NCI-H2227 (cell line): Measurements from ENCODE around the gene NT5C2.
A peak's percentile ranks its signal among the peaks of the same experiment; 100 is the strongest.
"Not testable (repeated sequence)": the region's sequence is repeated elsewhere in the genome, so short reads cannot be mapped to it uniquely, and the experiment has no call there.

ENCODE experiments used
- DNase-seq: peaks from one replicate; lab custom pipeline; 2025; ENCODE audit not compliant: unreplicated experiment; lab: John Stamatoyannopoulos, UW

The NT5C2 gene

DNA sequence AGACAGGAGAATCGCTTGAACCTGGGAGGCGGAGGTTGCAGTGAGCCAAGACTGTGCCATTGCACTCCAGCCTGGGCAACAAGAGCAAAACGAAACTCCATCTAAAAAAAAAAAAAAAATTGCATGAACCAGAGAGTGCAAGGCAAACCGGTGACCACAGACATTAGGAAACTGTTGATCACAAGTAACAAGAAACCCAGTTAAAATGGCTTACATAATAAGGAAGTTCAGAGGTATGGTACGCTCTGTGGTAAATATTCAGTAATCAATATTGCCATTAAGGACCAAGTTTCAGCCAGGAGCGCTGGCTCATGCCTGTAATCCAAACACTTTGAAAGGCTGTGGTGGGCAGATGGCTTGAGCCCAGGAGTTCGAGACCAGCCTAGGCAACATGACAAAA is 9.2 kb upstream of the NT5C2 start:
- DNase-seq = no peak

DNA sequence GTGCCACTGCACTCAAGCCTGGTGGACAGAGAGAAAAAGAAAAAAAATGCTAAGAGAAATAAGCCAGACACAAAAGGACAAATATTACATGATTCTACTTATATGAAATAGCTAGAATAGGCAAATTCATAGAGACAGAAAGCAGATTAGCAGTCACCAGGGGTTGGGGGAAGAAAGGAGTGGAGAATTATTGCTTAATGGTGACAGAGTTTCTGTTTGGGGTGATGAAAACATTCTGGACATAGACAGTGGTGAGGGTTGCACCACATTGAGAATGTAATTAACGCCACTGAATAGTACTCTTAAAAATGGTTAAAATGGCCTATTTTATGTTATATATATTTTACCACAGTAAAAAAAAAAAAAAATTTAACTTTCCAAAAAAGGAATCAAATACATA is 6.4 kb upstream of the NT5C2 start:
- DNase-seq = no peak

DNA sequence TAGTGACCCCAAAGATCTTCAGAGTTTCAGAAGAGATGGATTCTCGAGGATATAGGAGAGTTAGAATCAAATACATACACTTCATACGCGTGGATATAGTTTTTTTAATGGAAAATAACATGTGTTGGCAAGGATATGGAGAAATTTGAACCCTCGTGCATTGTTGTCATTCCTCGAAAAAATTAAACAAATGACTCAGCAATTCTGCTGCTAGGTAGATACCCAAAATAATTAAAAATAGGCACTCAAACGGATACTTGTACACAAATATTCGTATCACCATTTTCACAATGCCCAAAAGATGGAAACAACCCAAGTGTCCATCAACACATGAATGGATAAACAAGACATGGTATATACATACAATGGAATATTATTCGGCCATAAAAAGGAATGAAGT is 5.6 kb upstream of the NT5C2 start:
- DNase-seq = no peak

- no peak for DNase-seq
Measured at GRCh38 chr10:103197903-103198302, 4.8 kb upstream of the NT5C2 start.

DNA sequence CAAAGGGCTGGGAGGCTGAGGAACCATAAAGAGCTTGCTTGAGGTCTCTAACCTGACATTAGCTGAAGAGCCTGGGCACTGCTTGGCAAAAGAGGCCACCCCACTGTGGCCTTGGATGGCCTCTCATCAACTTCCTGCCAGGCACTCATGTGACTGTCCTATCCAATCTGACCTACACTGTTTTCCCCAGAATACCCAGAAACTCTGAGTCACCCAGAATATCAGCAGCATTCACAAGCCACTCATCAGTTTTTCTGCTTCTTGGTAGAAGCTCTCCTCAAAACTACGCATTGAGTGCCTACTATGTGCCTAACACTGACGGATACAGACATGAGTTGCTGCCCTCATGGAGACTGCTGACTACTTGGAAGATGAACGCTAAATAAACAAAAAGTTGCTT is 4.1 kb upstream of the NT5C2 start:
- no peak for DNase-seq

- no peak for DNase-seq
Measured at GRCh38 chr10:103196516-103196915, 3.4 kb upstream of the NT5C2 start.

DNA sequence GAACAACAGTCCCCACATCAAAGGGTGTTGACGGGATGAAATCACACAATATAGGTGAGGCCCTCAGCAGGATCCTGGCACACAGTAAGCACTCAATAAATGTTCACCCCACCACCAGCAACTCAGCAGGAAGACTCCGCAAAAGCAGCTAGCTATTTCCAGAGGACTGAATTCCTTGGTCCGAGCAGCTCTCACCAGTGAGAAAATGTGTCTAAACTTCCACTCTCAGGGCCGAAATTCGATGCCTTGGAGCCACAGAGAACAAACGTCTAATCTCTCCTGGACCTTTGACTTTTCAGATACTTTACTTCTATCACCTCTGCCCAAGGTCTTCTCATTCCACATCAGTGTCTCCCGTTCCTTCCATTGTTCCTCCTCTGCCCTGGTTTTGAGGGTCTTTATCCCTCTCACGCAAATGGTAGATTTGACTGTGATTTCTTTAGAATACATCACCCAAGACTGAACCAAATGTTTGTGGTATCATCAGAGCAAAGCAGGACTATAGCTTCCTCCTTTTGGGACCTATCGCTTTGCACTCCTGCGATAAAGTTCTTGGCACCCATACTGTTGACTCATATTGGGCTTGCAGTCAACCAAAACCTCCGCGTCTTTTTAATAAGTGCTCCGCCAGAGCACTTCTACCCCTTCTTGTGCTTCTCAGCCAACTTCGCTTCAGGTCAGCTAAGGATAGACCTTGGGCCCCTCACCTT is 903 bp upstream of the NT5C2 start:
- DNase-seq = no peak

DNA sequence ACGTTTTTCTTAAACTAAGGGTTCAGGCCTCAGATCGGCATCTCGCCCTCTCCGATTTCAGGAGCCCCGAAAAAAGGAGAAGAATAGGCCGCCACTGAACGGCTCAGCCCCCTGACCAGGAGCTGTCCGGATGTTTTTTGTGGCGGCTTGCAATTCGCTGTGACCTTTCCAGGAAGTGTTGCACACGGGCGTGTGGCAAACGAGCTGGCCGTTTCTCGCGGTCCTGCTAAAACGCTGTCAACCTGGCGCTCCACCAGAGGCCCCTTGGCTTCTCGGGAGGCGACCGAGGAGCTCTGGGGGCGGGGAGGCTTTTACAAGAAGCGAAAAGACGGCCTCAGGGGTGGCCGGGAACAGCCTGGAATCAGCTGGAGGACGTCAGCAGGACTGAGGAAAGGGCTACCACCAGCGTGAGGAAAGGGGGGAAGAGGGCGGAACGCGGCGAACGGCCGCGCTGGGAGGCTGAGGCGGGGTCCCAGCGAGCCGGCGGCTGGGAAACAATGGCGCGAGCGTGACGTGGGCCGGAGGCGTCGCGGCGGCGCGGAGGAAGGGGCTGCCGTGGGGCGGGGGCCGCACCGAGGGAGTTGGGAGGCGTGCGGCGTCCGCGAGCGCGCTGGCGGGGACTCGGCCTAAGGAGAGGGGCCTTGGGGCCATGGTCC is 493 bp downstream of the NT5C2 start:
- DNase-seq = peak; percentile 81

GRCh38 chr10:103192089-103192450 is 1.0 kb downstream of the NT5C2 start:
- no peak for DNase-seq

DNA sequence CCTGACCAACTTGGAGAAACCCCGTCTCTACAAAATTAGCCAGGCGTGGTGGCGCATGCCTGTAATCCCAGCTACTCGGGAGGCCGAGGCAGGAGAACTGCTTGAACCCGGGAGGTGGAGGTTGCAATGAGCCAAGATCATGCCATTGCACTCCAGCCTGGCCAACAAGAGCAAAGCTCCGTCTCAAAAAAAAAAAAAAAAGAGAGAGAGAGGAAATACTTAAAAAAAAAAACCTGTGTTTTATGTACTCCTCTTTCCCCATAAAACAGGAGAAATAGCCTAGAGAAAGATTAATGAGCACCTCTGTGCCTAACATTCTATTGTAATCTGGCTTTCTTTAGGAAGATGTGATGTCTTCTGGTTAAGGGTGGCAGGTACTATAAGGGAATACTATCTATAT is 1.9 kb downstream of the NT5C2 start:
- not testable (repeated sequence) for DNase-seq

- no peak for DNase-seq
Measured at GRCh38 chr10:103188853-103189252, 4.2 kb downstream of the NT5C2 start.

- DNase-seq = no peak
Measured at GRCh38 chr10:103186128-103186527, 6.9 kb downstream of the NT5C2 start.

DNA sequence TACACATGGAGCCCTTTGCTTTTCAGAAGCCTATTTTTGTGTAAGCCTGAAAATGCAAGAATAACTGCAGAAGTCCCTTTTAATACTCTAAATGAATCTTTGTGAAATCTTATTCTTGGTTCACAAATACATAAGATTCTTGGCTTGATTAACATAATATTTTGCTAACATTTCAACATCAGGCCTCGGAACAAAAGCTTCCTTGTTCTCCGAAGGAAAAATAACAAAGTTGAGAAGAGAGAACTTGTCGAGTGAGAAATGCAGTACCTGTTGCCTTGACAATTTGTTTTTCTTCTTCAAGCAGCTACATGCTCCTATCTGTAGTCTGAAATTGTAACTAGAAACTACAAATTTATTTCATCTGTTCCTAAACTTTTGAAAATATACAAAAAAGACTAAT is 8.5 kb downstream of the NT5C2 start:
- DNase-seq = no peak

- not testable (repeated sequence) for DNase-seq
Measured at GRCh38 chr10:103183991-103184451, 9.1 kb downstream of the NT5C2 start.

DNA sequence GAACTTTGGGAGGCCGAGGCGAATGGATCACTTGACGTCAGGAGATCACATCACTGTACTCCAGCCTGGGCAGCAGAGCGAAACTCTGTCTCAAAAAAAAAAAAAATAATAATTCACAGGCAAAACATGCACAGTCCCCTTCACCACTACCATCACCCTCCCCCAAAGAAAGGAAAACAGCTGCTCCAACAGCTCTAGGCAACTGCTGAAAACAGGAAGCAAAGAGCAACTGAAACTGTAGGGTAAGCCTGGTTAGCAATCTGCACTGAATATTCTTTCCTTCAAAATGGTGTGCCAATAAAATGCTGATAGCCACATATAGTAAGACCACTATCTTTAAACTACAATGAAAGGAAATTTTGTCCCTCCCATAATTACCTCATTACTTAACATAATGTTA is 11.8 kb downstream of the NT5C2 start:
- no peak for DNase-seq

DNA sequence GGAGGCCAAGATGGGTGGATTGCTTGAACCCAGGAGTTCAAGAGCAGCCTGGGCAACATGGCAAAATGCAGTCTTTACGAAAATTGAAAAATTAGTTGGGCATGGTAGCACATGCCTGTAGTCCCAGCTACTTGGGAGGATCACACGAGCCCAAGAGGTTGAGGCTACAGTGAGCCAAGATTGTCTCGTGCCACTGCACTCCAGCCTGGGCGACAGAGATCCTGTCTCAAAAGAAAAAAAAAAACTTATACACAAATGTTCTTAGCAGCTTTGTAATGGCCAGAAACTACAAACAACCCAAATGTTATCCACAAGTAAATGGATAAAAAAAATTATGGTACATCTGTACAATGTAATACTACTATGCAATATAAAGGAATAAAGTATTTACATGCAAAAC is 12.6 kb downstream of the NT5C2 start:
- DNase-seq = no peak

- no peak for DNase-seq
Measured at GRCh38 chr10:103177123-103177522, 15.9 kb downstream of the NT5C2 start.

- no peak for DNase-seq
Measured at GRCh38 chr10:103175580-103176285, 17.3 kb downstream of the NT5C2 start.

DNA sequence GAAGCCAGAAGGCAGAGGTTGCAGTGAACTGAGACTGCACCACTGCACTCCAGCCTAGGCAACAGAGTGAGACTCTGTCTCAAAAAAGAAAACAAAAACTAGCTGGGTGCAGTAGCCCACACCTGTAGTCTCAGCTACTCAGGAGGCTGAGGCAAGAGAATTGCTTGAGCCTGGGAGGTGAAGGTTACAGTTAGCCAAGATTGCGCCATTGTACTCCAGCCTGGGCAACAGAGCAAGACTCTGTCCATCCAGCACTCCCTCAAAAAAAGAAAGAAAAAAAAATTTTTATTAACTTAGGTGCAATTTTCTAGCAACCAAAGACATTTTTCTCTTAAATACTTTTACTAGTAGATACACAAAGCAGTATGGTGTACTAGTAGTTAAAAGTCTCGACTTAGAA is 18.7 kb downstream of the NT5C2 start:
- DNase-seq = not testable (repeated sequence)

- DNase-seq = no peak
Measured at GRCh38 chr10:103171278-103171677, 21.8 kb downstream of the NT5C2 start.

- DNase-seq = no peak
Measured at GRCh38 chr10:103168438-103168837, 24.6 kb downstream of the NT5C2 start.

- DNase-seq = not testable (repeated sequence)
Measured at GRCh38 chr10:103167554-103167953, 25.5 kb downstream of the NT5C2 start.
